ENCODE measurements around the gene PPP6R1. TPM values are rescaled to one million over a fixed set of nuclear protein-coding genes. Genes with fewer than 3 reads are reported as not detected.

PPP6R1 gene
- polyA plus RNA-seq, 1 of the 3 experiments (the other 2 are of a cell fraction) = 47.8 TPM

DNA sequence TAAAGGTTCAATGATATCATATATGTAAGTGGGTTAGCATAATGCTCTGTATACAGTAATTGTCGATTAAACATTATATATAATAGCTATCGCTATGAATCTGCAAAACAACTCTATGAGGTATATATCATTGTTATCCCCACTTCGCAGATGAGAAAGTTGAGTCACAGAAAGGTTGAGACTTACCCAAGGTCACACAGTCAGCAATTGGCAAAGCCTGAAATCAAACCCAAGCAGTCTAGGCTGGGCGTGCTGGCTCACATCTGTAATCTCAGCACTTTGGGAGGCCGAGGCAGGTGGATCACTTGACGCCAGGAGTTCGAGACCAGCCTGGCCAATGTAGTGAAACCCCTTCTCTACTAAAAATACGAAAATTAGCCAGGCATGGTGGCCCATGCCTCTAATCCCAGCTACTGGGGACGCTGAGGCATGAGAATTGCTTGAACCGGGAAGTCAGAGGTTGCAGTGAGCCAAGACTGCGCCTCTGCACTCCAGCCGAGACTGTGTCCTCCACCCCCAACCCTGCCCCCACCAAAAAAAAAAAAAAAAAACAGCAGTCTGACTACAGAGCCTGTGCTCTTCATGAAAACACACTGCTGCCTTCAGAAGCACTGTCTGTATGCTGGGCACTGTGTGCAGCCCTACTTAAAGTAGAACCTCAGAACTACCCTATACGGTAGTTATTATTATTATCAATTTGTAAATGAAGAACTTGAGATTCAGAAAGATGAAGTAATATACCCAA, 19.7 kb upstream of the PPP6R1 start:
- H3K4me2 ChIP-seq = peak overlapping the region; percentile 83
- TF ChIP-seq, protein P1, sequence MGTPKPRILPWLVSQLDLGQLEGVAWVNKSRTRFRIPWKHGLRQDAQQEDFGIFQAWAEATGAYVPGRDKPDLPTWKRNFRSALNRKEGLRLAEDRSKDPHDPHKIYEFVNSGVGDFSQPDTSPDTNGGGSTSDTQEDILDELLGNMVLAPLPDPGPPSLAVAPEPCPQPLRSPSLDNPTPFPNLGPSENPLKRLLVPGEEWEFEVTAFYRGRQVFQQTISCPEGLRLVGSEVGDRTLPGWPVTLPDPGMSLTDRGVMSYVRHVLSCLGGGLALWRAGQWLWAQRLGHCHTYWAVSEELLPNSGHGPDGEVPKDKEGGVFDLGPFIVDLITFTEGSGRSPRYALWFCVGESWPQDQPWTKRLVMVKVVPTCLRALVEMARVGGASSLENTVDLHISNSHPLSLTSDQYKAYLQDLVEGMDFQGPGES (IDR thresholded peaks at IDR 0.05; ENCODE audit: low read depth, low read length) = no peak
- TF ChIP-seq FOXJ3 (CRISPR knock-in tag; IDR thresholded peaks at IDR 0.05) (no peak), NRF1 (IDR thresholded peaks at IDR 0.05; ENCODE audit: low read depth, low read length) (no peak), SIN3A (IDR thresholded peaks at IDR 0.05; ENCODE audit: borderline replicate concordance, low read depth, low read length) (no peak)
- H3K27ac ChIP-seq (ENCODE audit: low read depth in 2 of 2, low read length in 1 of 2) = no peak overlapping the region; a peak in 2 of 4 replicates
- ChIA-PET POLR2A (interaction anchor here (2.2 kb wide), 1 partner anchor 19 kb away, joined by 19 read pairs; the partner anchor contains the start of gene PPP6R1), CTCF (interaction anchor here (0.8 to 2.5 kb wide), 8 partner anchors 13 to 354 kb away, joined by 3 to 11 read pairs (median 6); partner anchors contain the start of genes PPP6R1 and TMEM238)
- no peak overlapping the region for H2AFZ ChIP-seq (ENCODE audit: low read depth)
- H3K4me1 ChIP-seq (ENCODE audit: control insufficient read depth in 1 of 2, insufficient read depth in 2 of 2, low read depth in 1 of 2, low read length in 1 of 2) = peaks cover 0 to 9% of the 10 kb centered on the region in 2 experiments; a peak in 1 of 4 replicates
- no peaks in the 10 kb centered on the region for H3K27me3 ChIP-seq (ENCODE audit: insufficient read depth)
- H4K20me1 ChIP-seq (ENCODE audit: insufficient read depth) = no peaks in the 10 kb centered on the region
- H3K9me2 ChIP-seq = no peaks in the 10 kb centered on the region
- H3K4me3 ChIP-seq (ENCODE audit: low read depth in 2 of 2, low read length in 1 of 2) = peak overlapping the region; percentile 76 to 94; a peak in 3 of 4 replicates
- H3K36me3 ChIP-seq (replicated peaks in 1 of 2; ENCODE audit: control insufficient read depth in 1 of 2, insufficient read depth in 2 of 2, low read length in 1 of 2) = peaks cover 0 to 21% of the 10 kb centered on the region in 2 experiments
- 86% methylated on average over 10 of the region's 13 CpGs for WGBS (ENCODE audit: low lambda C conversion rate)
- peaks cover 13% of the 10 kb centered on the region for H3F3A ChIP-seq (replicated peaks; ENCODE audit: insufficient read depth)
- H3K9ac ChIP-seq = peak overlapping the region; percentile 73; the same call in 1 of the 2 replicates
- peaks cover 6% of the 10 kb centered on the region; the same call in 1 of the 2 replicates for H3K79me2 ChIP-seq (ENCODE audit: insufficient read depth)
- H3K9me3 ChIP-seq = no peaks in the 10 kb centered on the region
- DNase-seq = no peak

DNA sequence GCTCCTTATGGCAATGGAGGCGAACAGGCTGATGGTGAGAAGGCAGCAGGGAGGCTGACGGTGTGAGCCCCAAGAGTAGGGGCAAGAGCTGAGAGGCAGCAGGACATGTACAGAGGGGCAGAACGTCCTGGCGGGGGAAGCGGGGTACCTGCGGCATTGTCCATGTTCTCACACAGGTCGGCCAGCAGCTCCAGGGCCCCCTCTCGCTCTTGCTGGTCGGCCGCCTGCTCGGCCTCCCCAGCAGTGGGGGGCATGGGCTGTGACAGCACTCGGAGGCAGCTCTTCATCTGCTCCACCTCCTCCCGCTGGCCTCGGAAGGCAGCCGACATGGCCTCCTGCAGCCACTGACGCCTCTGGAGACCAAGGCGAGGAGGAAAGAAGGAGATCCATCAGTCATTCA, 18.7 kb upstream of the PPP6R1 start:
- peaks cover 6% of the 10 kb centered on the region; the same call in 1 of the 2 replicates for H3K79me2 ChIP-seq (ENCODE audit: insufficient read depth)
- H3K9ac ChIP-seq = no peak overlapping the region
- H3F3A ChIP-seq (replicated peaks; ENCODE audit: insufficient read depth) = peaks cover 13% of the 10 kb centered on the region
- DNase-seq = no peak
- WGBS (ENCODE audit: low lambda C conversion rate) = 94% methylated on average over 16 of the region's 17 CpGs
- ChIA-PET CTCF (interaction anchor here (0.8 to 2.5 kb wide), 7 partner anchors 14 to 117 kb away, joined by 3 to 7 read pairs (median 5); partner anchors contain the start of genes PPP6R1 and TMEM238), POLR2A (no interaction called here)
- H4K20me1 ChIP-seq (ENCODE audit: insufficient read depth) = no peaks in the 10 kb centered on the region
- H3K9me2 ChIP-seq = no peaks in the 10 kb centered on the region
- H3K9me3 ChIP-seq = no peaks in the 10 kb centered on the region
- H3K27me3 ChIP-seq (ENCODE audit: insufficient read depth) = no peaks in the 10 kb centered on the region
- H3K27ac ChIP-seq (ENCODE audit: low read depth in 2 of 2, low read length in 1 of 2) = no peak overlapping the region
- peaks cover 0 to 4% of the 10 kb centered on the region in 2 experiments; a peak in 1 of 4 replicates for H3K4me1 ChIP-seq (ENCODE audit: control insufficient read depth in 1 of 2, insufficient read depth in 2 of 2, low read depth in 1 of 2, low read length in 1 of 2)
- H3K4me3 ChIP-seq (ENCODE audit: low read depth in 2 of 2, low read length in 1 of 2) = no peak overlapping the region
- H2AFZ ChIP-seq (ENCODE audit: low read depth) = no peak overlapping the region
- TF ChIP-seq RAD21 (IDR thresholded peaks at IDR 0.05; ENCODE audit: low read length) (no peak), GABPA (IDR thresholded peaks at IDR 0.05; ENCODE audit: low read depth) (no peak), EP300 (IDR thresholded peaks at IDR 0.05; ENCODE audit: borderline replicate concordance in 1 of 2, low read depth in 1 of 2, low read length in 1 of 2) (no peak), FOSL2 (IDR thresholded peaks at IDR 0.05; ENCODE audit: borderline replicate concordance, low read depth) (no peak), SIN3A (IDR thresholded peaks at IDR 0.05; ENCODE audit: borderline replicate concordance, low read depth, low read length) (no peak)
- TF ChIP-seq, protein P2, sequence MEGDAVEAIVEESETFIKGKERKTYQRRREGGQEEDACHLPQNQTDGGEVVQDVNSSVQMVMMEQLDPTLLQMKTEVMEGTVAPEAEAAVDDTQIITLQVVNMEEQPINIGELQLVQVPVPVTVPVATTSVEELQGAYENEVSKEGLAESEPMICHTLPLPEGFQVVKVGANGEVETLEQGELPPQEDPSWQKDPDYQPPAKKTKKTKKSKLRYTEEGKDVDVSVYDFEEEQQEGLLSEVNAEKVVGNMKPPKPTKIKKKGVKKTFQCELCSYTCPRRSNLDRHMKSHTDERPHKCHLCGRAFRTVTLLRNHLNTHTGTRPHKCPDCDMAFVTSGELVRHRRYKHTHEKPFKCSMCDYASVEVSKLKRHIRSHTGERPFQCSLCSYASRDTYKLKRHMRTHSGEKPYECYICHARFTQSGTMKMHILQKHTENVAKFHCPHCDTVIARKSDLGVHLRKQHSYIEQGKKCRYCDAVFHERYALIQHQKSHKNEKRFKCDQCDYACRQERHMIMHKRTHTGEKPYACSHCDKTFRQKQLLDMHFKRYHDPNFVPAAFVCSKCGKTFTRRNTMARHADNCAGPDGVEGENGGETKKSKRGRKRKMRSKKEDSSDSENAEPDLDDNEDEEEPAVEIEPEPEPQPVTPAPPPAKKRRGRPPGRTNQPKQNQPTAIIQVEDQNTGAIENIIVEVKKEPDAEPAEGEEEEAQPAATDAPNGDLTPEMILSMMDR (IDR thresholded peaks at IDR 0.05) = no peak
- H3K4me2 ChIP-seq = no peak overlapping the region
- peaks cover 0 to 24% of the 10 kb centered on the region in 2 experiments for H3K36me3 ChIP-seq (replicated peaks in 1 of 2; ENCODE audit: control insufficient read depth in 1 of 2, insufficient read depth in 2 of 2, low read length in 1 of 2)

Data from SK-N-SH (cell line).